HepG2 (cell line): ENCODE results near the gene TRMT10C. TPM values are rescaled to one million over a fixed set of nuclear protein-coding genes. Genes with fewer than 3 reads are reported as not detected.
A peak's percentile ranks its signal among the peaks of the same experiment; 100 is the strongest.

Experiments used
- CCAR2 ChIP-seq: fragments of 200-400 bp; formaldehyde crosslinking; optimal IDR thresholded peaks from 2 replicates; pipeline ENCODE3; 2018; ENCODE audit warnings: low read depth, mild to moderate bottlenecking, low read length, moderate library complexity
- CREB1 ChIP-seq, 2 experiments: fragments of 450-650 bp in 1 of 2; IDR thresholded peaks; 2 replicates each; pipeline ENCODE4 v1.6.1; 2016 to 2017; ENCODE audit warnings: control low read depth in 1 of 2, mild to moderate bottlenecking in 1 of 2, missing compliant biosample characterization in 1 of 2, missing genetic modification characterization in 1 of 2
- FOSL1 ChIP-seq: sonication (generic); formaldehyde crosslinking; IDR thresholded peaks from 2 replicates; pipeline ENCODE4 v1.9.0; 2021; ENCODE audit warnings: missing genetic modification reagents, borderline replicate concordance
- GATAD2A ChIP-seq: IDR thresholded peaks from 2 replicates; pipeline ENCODE4 v1.6.1; 2016
- HDAC1 ChIP-seq: sonication (generic); formaldehyde crosslinking; IDR thresholded peaks from 2 replicates; pipeline ENCODE4 v1.5.1; 2020; ENCODE audit warnings: mild to moderate bottlenecking, missing genetic modification reagents
- HOXA3 ChIP-seq: sonication (generic); formaldehyde crosslinking; IDR thresholded peaks from 2 replicates; pipeline ENCODE4 v1.5.0; 2020; ENCODE audit warnings: missing genetic modification reagents
- KDM2A ChIP-seq: sonication (generic); formaldehyde crosslinking; IDR thresholded peaks from 2 replicates; pipeline ENCODE4 v1.4.0; 2020; ENCODE audit warnings: low read depth, missing genetic modification reagents, borderline replicate concordance
- MLLT10 ChIP-seq: sonication (generic); formaldehyde crosslinking; IDR thresholded peaks from 2 replicates; pipeline ENCODE4 v1.4.0; 2020; ENCODE audit warnings: missing genetic modification reagents
- NRL ChIP-seq: sonication (generic); formaldehyde crosslinking; IDR thresholded peaks from 2 replicates; pipeline ENCODE4 v1.5.0; 2020; ENCODE audit warnings: missing genetic modification reagents, mild to moderate bottlenecking, moderate library complexity, borderline replicate concordance
- PHF8 ChIP-seq: sonication (generic); formaldehyde crosslinking; IDR thresholded peaks from 2 replicates; pipeline ENCODE4 v1.5.0; 2020; ENCODE audit warnings: missing genetic modification reagents
- RAD21 ChIP-seq: fragments of 450-650 bp; formaldehyde crosslinking; IDR thresholded peaks from 2 replicates; pipeline ENCODE4 v1.5.0; 2020; ENCODE audit warnings: mild to moderate bottlenecking
- RARG ChIP-seq: sonication (generic); formaldehyde crosslinking; IDR thresholded peaks from 2 replicates; pipeline ENCODE4 v1.4.0; 2020; ENCODE audit warnings: low read depth, mild to moderate bottlenecking, missing genetic modification reagents
- RBAK ChIP-seq: sonication (generic); formaldehyde crosslinking; IDR thresholded peaks from 2 replicates; pipeline ENCODE4 v1.5.1; 2020; ENCODE audit warnings: mild to moderate bottlenecking, missing genetic modification reagents
- RBM22 ChIP-seq: fragments of 200-400 bp; formaldehyde crosslinking; optimal IDR thresholded peaks from 2 replicates; pipeline ENCODE3; 2017; ENCODE audit warnings: mild to moderate bottlenecking, low read length, moderate library complexity
- RCOR2 ChIP-seq: IDR thresholded peaks from 2 replicates; pipeline ENCODE4 v1.6.1; 2016; ENCODE audit warnings: missing biosample characterization, missing genetic modification reagents
- RORA ChIP-seq: sonication (generic); formaldehyde crosslinking; IDR thresholded peaks from 2 replicates; pipeline ENCODE4 v1.5.0; 2020; ENCODE audit warnings: mild to moderate bottlenecking, missing genetic modification reagents, moderate library complexity
- SAP130 ChIP-seq: IDR thresholded peaks from 2 replicates; pipeline ENCODE4 v1.6.1; 2016; ENCODE audit warnings: low read depth
- SIN3A ChIP-seq: IDR thresholded peaks from 2 replicates; pipeline ENCODE4 v1.6.1; 2011; ENCODE audit warnings: low read depth, mild to moderate bottlenecking, control low read depth, low read length, borderline replicate concordance
- ZFP90 ChIP-seq: sonication (generic); formaldehyde crosslinking; IDR thresholded peaks from 2 replicates; pipeline ENCODE4 v1.8.0; 2022; ENCODE audit warnings: missing genetic modification reagents, mild to moderate bottlenecking, inconsistent platforms, borderline replicate concordance
- ZNF124 ChIP-seq: sonication (generic); formaldehyde crosslinking; IDR thresholded peaks from 2 replicates; pipeline ENCODE4 v1.4.0; 2020; ENCODE audit warnings: missing genetic modification reagents
- ZNF563 ChIP-seq: sonication (generic); formaldehyde crosslinking; IDR thresholded peaks from 2 replicates; pipeline ENCODE4 v1.8.0; 2022; ENCODE audit warnings: mild to moderate bottlenecking, moderate library complexity, missing genetic modification reagents
- ZNF772 ChIP-seq: sonication (generic); formaldehyde crosslinking; IDR thresholded peaks from 2 replicates; pipeline ENCODE4 v1.5.0; 2020; ENCODE audit warnings: mild to moderate bottlenecking, missing genetic modification reagents
- ZZZ3 ChIP-seq: sonication (generic); formaldehyde crosslinking; IDR thresholded peaks from 2 replicates; pipeline ENCODE4 v1.4.0; 2020; ENCODE audit warnings: missing genetic modification reagents, mild to moderate bottlenecking, borderline replicate concordance
- polyA plus RNA-seq, 8 experiments: library from polyadenylated mRNA; depleted of rRNA in 3 of 8; stranded (reverse) in 7 of 8; unstranded in 1 of 8; fragments of >200 nt; fragmentation: Illumina TruSeq in 4 of 8; extraction: Trizol in 4 of 8; gene quantifications; 2 replicates each; pipeline versions ENCODE4 v1.2.1 to v1.2.3, GENCODE V29; 2011 to 2016; ENCODE audit warnings: low read depth in 4 of 8, missing spikeins in 1 of 8, mixed read lengths in 1 of 8; ENCODE audit not compliant: insufficient read depth in 1 of 8
- total RNA-seq, 5 experiments: library from RNA; depleted of rRNA; stranded (reverse); fragments of >200 nt; fragmentation: Illumina TruSeq; extraction: Trizol; gene quantifications; 2 replicates each; pipeline ENCODE4 v1.2.3, GENCODE V29; 2016; ENCODE audit warnings: low read depth in 1 of 5
- TF ChIP-seq, protein P1 (sequence below): IDR thresholded peaks from 2 replicates; pipeline ENCODE4 v1.6.1; 2016; ENCODE audit warnings: mild to moderate bottlenecking, missing biosample characterization, missing genetic modification reagents
- TF ChIP-seq, protein P2 (sequence below): sonication (generic); formaldehyde crosslinking; IDR thresholded peaks from 2 replicates; pipeline ENCODE4 v1.4.0; 2020; ENCODE audit warnings: missing genetic modification reagents
- TF ChIP-seq, protein P3 (sequence below): sonication (generic); formaldehyde crosslinking; IDR thresholded peaks from 2 replicates; pipeline ENCODE4 v1.4.0; 2020; ENCODE audit warnings: missing genetic modification reagents
- TF ChIP-seq, protein P4 (sequence below): sonication (generic); formaldehyde crosslinking; IDR thresholded peaks from 2 replicates; pipeline ENCODE4 v1.5.1; 2020; ENCODE audit warnings: mild to moderate bottlenecking, missing genetic modification reagents, borderline replicate concordance

TRMT10C gene
- total and polyA plus RNA-seq, 2 of the 13 experiments (the other 11 are each of a cell fraction or from before 2014, with no cell fraction given) = 10.8 to 39.2 TPM

DNA sequence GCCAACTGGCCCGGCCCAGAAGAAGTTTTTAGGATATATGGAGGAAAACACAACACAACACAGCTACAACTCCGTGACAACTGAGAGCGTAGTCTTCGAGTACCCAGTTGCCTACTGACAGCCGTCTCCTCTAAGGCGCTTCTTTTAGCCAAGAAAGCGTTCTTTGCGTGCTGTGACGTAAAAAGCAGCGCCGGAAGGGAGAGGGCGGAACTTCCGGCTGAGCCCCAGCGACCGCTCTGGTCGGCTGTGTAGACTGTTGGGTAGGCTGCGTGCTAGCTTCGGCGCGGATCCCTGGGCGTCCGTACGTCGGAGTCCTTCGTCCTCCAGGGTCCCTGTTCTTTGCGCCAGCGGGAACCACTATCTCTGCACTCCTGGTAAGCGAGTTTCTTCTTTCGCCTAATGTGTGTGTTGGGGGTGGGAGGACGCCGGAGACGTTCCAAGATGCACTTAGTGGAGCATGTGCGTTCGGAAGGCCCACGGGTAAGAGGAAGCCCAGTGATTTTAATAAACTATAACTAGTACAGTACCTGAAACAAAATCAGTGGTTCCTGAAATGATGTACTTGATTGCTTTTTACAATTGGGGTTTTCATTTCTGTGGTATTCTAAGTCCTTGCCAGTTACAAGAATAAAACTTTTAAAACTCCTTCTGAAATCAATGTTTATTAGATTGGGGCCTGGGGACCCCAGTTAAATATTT is at the start of gene TRMT10C (continued):
- TF ChIP-seq, protein P1, sequence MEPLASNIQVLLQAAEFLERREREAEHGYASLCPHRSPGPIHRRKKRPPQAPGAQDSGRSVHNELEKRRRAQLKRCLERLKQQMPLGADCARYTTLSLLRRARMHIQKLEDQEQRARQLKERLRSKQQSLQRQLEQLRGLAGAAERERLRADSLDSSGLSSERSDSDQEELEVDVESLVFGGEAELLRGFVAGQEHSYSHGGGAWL (CRISPR knock-in tag) = no peak; the same call in 1 of the 2 replicates
- no peak for TF ChIP-seq CCAR2
- peak; percentile 96 for TF ChIP-seq SAP130
- 0 out of 2 replicates have a peak, but pooled peaks have one; percentile 66 for TF ChIP-seq NRL
- TF ChIP-seq ZFP90 = peak; percentile 22; the same call in 1 of the 2 replicates
- no peak for TF ChIP-seq RARG (CRISPR knock-in tag)
- peak; percentile 38 for TF ChIP-seq ZNF563
- TF ChIP-seq ZNF124 (CRISPR knock-in tag) = peak; percentile 52; the same call in 1 of the 2 replicates
- TF ChIP-seq, protein P2, sequence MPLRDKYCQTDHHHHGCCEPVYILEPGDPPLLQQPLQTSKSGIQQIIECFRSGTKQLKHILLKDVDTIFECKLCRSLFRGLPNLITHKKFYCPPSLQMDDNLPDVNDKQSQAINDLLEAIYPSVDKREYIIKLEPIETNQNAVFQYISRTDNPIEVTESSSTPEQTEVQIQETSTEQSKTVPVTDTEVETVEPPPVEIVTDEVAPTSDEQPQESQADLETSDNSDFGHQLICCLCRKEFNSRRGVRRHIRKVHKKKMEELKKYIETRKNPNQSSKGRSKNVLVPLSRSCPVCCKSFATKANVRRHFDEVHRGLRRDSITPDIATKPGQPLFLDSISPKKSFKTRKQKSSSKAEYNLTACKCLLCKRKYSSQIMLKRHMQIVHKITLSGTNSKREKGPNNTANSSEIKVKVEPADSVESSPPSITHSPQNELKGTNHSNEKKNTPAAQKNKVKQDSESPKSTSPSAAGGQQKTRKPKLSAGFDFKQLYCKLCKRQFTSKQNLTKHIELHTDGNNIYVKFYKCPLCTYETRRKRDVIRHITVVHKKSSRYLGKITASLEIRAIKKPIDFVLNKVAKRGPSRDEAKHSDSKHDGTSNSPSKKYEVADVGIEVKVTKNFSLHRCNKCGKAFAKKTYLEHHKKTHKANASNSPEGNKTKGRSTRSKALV = no peak
- no peak for TF ChIP-seq FOSL1
- no peak for TF ChIP-seq RCOR2 (CRISPR knock-in tag)
- TF ChIP-seq RBM22 = no peak
- TF ChIP-seq, protein P3, sequence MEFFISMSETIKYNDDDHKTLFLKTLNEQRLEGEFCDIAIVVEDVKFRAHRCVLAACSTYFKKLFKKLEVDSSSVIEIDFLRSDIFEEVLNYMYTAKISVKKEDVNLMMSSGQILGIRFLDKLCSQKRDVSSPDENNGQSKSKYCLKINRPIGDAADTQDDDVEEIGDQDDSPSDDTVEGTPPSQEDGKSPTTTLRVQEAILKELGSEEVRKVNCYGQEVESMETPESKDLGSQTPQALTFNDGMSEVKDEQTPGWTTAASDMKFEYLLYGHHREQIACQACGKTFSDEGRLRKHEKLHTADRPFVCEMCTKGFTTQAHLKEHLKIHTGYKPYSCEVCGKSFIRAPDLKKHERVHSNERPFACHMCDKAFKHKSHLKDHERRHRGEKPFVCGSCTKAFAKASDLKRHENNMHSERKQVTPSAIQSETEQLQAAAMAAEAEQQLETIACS (CRISPR knock-in tag) = no peak
- TF ChIP-seq HOXA3 = peak; percentile 99
- no peak for TF ChIP-seq RBAK
- peak; percentile 72 for TF ChIP-seq GATAD2A (CRISPR knock-in tag)
- TF ChIP-seq PHF8 (CRISPR knock-in tag) = peak; percentile 92
- TF ChIP-seq SIN3A = peak; percentile 72; the same call in 1 of the 2 replicates
- TF ChIP-seq ZNF772 (CRISPR knock-in tag) = no peak
- TF ChIP-seq HDAC1 (CRISPR knock-in tag) = peak; percentile 82
- peak; percentile 91 for TF ChIP-seq KDM2A (CRISPR knock-in tag)
- TF ChIP-seq RAD21 (CRISPR knock-in tag) = peak; percentile 28; the same call in 1 of the 2 replicates
- peak; percentile 76; the same call in 1 of the 2 replicates for TF ChIP-seq ZZZ3 (CRISPR knock-in tag)
- TF ChIP-seq, protein P4, sequence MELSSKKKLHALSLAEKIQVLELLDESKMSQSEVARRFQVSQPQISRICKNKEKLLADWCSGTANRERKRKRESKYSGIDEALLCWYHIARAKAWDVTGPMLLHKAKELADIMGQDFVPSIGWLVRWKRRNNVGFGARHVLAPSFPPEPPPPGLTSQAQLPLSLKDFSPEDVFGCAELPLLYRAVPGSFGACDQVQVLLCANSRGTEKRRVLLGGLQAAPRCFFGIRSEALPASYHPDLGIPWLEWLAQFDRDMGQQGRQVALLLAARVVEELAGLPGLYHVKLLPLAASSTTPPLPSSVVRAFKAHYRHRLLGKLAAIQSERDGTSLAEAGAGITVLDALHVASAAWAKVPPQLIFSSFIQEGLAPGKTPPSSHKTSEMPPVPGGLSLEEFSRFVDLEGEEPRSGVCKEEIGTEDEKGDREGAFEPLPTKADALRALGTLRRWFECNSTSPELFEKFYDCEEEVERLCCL (CRISPR knock-in tag) = no peak
- TF ChIP-seq MLLT10 (CRISPR knock-in tag) = no peak
- TF ChIP-seq RORA (CRISPR knock-in tag) = no peak
- peak; percentile 94 for TF ChIP-seq CREB1 (IDR thresholded peaks at IDR 0.05)
- peak; percentile 99 for TF ChIP-seq CREB1 (CRISPR knock-in tag; IDR thresholded peaks at IDR 0.05)
